ENCODE results near the gene ZNRF3.

DNA sequence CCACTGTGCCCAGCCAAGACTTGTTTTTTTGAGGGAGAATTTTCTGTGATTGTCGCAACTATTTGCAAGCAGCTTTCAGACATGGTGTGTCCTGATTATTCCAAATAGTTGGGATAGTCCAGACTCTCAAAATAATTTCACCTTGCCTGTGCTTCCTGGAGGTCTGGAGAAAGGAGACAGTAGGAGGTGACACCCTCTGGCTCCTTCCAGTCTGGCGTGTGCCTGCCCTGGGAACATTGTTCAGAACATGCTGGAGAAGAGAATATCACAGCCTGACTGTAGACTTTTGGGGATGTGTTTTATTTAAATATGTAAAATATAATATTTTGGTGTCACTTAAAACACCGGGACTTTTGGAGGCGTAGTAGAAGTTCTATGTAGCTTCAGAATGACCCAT is 14.9 kb downstream of the ZNRF3 start:
- no peak for TF ChIP-seq EP300 (IDR thresholded peaks at IDR 0.05)
- TF ChIP-seq, protein P1, sequence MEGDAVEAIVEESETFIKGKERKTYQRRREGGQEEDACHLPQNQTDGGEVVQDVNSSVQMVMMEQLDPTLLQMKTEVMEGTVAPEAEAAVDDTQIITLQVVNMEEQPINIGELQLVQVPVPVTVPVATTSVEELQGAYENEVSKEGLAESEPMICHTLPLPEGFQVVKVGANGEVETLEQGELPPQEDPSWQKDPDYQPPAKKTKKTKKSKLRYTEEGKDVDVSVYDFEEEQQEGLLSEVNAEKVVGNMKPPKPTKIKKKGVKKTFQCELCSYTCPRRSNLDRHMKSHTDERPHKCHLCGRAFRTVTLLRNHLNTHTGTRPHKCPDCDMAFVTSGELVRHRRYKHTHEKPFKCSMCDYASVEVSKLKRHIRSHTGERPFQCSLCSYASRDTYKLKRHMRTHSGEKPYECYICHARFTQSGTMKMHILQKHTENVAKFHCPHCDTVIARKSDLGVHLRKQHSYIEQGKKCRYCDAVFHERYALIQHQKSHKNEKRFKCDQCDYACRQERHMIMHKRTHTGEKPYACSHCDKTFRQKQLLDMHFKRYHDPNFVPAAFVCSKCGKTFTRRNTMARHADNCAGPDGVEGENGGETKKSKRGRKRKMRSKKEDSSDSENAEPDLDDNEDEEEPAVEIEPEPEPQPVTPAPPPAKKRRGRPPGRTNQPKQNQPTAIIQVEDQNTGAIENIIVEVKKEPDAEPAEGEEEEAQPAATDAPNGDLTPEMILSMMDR (IDR thresholded peaks at IDR 0.05): no peak
